Measurements from ENCODE around the gene VGLL3.
A peak's percentile ranks its signal among the peaks of the same experiment; 100 is the strongest.
"Not testable (repeated sequence)": the region's sequence is repeated elsewhere in the genome, so short reads cannot be mapped to it uniquely, and the experiment has no call there.

The VGLL3 gene

DNA sequence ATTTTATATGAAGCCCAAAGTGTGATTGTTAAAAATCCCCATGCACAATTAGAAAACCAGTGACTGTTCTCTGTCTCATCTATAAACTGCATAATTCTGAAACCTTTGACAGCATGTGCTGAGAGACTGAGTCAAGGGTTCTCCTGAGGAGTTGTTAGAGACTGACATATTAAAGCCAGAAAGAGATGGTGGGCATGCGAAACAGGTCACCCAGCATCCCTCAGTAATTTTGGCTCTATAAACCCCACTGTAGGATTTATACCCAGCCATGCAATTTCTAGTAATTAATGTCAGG, 3.6 kb downstream of the VGLL3 start:
- Histone ChIP-seq H3K27me3 (ENCODE audit: control insufficient read depth, insufficient read depth, low read length) (peaks cover 5% of the 10 kb centered on the region), H3K36me3 (ENCODE audit: control insufficient read depth, insufficient read depth, low read length) (no peaks in the 10 kb centered on the region), H3K4me1 (ENCODE audit: control insufficient read depth, insufficient read depth, low read length) (peaks cover 26% of the 10 kb centered on the region), H3K9ac (ENCODE audit: low read length) (no peak overlapping the region), H3K27ac (ENCODE audit: low read depth, low read length) (peak overlapping the region; percentile 70), H3K4me3 (ENCODE audit: low read length) (no peak overlapping the region)

DNA sequence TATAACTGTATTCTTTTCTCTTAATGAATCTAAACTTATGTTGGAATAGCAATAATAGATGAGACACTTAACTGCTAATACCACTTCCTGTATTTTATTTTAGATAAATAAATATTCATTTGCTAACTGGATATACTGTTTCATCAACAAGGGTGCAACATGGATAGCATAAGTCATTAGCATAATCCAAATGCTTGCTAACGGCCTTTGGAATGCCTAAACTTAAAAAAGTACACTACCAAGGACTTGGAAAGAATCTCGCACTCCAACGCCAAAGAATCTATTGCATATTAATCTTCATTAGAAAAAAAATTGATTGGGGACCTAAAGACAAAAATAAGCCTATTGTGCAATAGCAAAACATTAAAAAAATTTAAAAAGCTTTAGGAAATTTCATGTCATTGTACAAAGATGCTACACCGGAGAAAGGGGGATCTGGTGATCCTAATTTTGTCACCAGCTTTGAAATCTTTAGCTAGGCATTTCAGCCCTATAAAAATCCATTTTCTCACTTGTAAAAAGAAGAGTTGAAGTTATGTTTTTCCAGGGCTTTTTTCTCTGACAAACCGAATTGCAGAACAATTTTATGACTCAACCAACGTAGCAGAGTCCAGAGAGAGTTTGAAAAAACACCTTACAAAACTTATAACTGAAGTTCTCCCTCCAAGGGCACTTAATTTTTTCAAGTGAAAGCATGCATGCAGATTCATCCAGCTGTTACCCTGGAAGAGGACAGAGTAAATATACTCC, 4.1 kb downstream of the VGLL3 start:
- Histone ChIP-seq H3K27me3 (ENCODE audit: control insufficient read depth, insufficient read depth, low read length) (peaks cover 5% of the 10 kb centered on the region), H3K36me3 (ENCODE audit: control insufficient read depth, insufficient read depth, low read length) (no peaks in the 10 kb centered on the region), H3K9ac (ENCODE audit: low read length) (no peak overlapping the region), H3K4me1 (ENCODE audit: control insufficient read depth, insufficient read depth, low read length) (peaks cover 23% of the 10 kb centered on the region), H3K27ac (ENCODE audit: low read depth, low read length) (peak overlapping the region; percentile 70), H3K4me3 (ENCODE audit: low read length) (no peak overlapping the region)

DNA sequence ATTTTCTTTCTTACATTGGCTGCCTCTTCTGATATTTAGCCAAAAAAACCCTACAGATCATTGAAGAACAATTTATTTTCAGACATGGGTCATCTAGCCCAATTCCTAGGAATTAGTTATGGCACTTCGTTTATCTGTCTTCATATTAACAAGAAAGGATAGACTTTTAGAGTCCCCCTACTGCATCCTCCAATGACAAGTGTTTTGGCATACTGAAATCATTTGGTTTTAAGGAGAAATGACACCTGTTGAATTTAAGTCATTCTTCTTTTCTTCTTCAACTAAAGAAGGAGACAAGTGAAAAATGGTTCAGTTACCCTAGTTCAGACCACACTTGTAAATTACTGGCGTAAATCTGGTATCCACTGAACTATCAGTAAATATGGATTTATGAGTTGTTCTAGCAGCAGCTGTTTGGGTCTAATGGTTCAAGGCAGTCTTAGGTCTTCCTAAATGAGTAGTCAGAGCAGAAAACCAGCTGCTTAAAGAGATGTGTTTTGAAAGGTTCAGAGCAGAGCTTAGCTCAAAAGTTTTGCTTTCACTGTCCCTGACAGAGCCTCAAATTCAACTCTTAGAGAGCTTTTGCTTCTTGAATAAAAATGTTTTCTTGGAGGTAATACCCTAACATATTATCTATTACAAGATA, 5.6 kb downstream of the VGLL3 start:
- H3K9ac ChIP-seq (ENCODE audit: low read length): no peak overlapping the region
- peaks cover 23% of the 10 kb centered on the region for H3K4me1 ChIP-seq (ENCODE audit: control insufficient read depth, insufficient read depth, low read length)
- no peak overlapping the region for H3K4me3 ChIP-seq (ENCODE audit: low read length)
- no peaks in the 10 kb centered on the region for H3K36me3 ChIP-seq (ENCODE audit: control insufficient read depth, insufficient read depth, low read length)
- H3K27me3 ChIP-seq (ENCODE audit: control insufficient read depth, insufficient read depth, low read length): peaks cover 4% of the 10 kb centered on the region
- H3K27ac ChIP-seq (ENCODE audit: low read depth, low read length): peak overlapping the region; percentile 70

DNA sequence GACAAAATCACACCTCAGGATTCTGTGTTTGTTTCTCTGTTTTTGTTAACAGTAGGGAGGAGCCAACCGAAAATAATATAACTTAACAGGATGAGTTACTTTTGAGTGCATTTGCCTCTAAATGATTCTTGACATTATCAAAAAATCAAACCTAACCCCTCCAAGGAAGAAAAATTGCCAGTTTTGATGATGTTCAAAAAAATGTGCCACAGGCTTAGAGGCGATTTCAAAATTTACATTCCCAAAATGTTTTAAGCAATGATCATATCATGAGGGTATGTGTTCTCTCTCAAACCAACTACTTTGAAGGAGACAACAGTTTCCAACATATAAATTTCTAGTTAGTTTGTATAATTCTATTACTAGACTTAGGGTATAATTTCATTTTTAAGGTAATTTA, 6.7 kb downstream of the VGLL3 start:
- Histone ChIP-seq H3K4me3 (ENCODE audit: low read length) (no peak overlapping the region), H3K36me3 (ENCODE audit: control insufficient read depth, insufficient read depth, low read length) (no peaks in the 10 kb centered on the region), H3K4me1 (ENCODE audit: control insufficient read depth, insufficient read depth, low read length) (peaks cover 23% of the 10 kb centered on the region), H3K27me3 (ENCODE audit: control insufficient read depth, insufficient read depth, low read length) (no peaks in the 10 kb centered on the region), H3K27ac (ENCODE audit: low read depth, low read length) (no peak overlapping the region), H3K9ac (ENCODE audit: low read length) (no peak overlapping the region)

DNA sequence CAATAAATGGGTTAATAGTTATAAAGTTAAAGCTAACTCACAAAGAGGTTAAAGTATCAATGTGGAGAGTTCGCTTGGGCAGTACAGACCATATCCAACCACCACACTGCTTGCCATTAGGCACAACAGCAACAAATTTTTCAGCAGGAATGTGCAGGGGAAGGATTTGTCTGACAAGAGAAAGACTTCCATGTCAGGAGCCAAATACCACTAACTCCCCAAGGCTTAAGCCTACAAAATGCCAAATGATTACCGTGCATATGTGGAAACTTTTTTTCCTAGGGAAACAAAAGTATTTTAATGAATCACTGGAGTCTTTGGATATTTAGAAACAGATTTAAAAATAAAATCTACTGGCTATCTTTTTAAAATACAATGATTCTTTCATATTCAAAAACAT, 8.1 kb downstream of the VGLL3 start:
- peaks cover 23% of the 10 kb centered on the region for H3K4me1 ChIP-seq (ENCODE audit: control insufficient read depth, insufficient read depth, low read length)
- no peaks in the 10 kb centered on the region for H3K36me3 ChIP-seq (ENCODE audit: control insufficient read depth, insufficient read depth, low read length)
- no peaks in the 10 kb centered on the region for H3K27me3 ChIP-seq (ENCODE audit: control insufficient read depth, insufficient read depth, low read length)
- H3K27ac ChIP-seq (ENCODE audit: low read depth, low read length): peak overlapping the region; percentile 32
- H3K9ac ChIP-seq (ENCODE audit: low read length): no peak overlapping the region
- H3K4me3 ChIP-seq (ENCODE audit: low read length): no peak overlapping the region

DNA sequence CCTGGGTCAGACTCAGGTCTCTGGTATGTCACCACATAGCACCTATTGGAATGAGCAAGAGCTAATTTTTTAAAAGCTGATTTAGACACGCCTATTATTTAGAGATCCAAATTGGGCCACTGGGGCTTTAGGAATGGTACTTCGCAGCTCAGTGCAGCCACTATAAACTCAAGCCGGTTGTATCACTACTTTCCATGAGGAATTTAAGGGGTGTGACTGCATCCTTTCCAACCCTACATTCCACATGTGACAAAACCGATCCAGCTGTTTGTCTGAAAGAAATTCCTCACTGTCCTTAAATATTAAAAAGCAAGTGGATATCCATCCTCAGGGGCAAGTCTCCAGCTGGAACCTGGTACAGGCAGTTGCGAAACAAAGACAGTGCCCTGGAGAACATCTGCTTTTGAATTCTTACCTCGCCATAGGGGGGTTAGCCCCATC, 12.8 kb downstream of the VGLL3 start:
- Histone ChIP-seq H3K27ac (ENCODE audit: low read depth, low read length) (peak overlapping the region; percentile 14), H3K4me1 (ENCODE audit: control insufficient read depth, insufficient read depth, low read length) (peaks cover 6% of the 10 kb centered on the region), H3K9ac (ENCODE audit: low read length) (no peak overlapping the region)

DNA sequence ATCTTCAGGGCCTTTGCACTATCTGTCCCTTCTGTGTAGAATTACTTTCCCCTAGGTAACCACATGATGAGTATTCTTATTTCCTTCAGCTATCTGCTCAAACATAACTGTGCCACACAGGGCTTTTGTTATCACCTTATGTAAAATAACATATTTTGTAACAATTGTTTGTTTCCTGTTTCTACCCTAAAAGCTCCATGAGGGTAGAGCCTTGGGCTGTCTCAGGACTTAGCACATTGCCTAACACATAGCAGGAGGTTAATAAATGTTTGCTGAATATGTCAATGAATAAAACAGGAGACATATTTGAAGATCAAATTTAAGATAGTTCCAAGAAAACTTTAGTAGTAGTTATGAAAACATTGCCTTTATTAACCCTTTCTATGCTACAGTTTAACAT, 14.7 kb downstream of the VGLL3 start:
- Histone ChIP-seq H3K9ac (ENCODE audit: low read length) (no peak overlapping the region), H3K4me3 (ENCODE audit: low read length) (no peak overlapping the region), H3K4me1 (ENCODE audit: control insufficient read depth, insufficient read depth, low read length) (peaks cover 6% of the 10 kb centered on the region), H3K36me3 (ENCODE audit: control insufficient read depth, insufficient read depth, low read length) (no peaks in the 10 kb centered on the region), H3K27ac (ENCODE audit: low read depth, low read length) (no peak overlapping the region), H3K27me3 (ENCODE audit: control insufficient read depth, insufficient read depth, low read length) (no peaks in the 10 kb centered on the region)

More for the DNA sequence above, 12.8 kb downstream of the VGLL3 start:
- no peaks in the 10 kb centered on the region for H3K27me3 ChIP-seq (ENCODE audit: control insufficient read depth, insufficient read depth, low read length)
- no peaks in the 10 kb centered on the region for H3K36me3 ChIP-seq (ENCODE audit: control insufficient read depth, insufficient read depth, low read length)
- no peak overlapping the region for H3K4me3 ChIP-seq (ENCODE audit: low read length)

DNA sequence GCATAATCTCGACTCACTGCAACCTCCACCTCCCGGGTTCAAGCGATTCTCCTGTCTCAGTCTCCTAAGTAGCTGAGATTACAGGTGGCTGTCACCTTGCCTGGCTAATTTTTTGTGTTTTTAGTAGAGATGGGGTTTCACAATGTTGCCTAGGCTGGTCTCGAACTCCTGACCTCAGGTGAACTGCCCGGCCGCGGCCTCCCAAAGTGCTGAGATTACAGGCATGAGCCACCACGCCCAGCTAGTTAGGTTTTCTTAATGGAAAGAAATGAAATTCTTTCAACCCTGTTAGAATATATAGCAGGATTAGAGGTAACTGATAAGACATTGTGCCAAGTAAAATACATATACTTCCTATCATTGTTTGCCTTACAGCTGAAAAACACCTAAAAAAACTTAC, 16.8 kb downstream of the VGLL3 start:
- not testable (repeated sequence) for H3K9ac ChIP-seq (ENCODE audit: low read length); H3K27me3 ChIP-seq (ENCODE audit: control insufficient read depth, insufficient read depth, low read length); H3K4me1 ChIP-seq (ENCODE audit: control insufficient read depth, insufficient read depth, low read length); H3K27ac ChIP-seq (ENCODE audit: low read depth, low read length); H3K36me3 ChIP-seq (ENCODE audit: control insufficient read depth, insufficient read depth, low read length); H3K4me3 ChIP-seq (ENCODE audit: low read length)

DNA sequence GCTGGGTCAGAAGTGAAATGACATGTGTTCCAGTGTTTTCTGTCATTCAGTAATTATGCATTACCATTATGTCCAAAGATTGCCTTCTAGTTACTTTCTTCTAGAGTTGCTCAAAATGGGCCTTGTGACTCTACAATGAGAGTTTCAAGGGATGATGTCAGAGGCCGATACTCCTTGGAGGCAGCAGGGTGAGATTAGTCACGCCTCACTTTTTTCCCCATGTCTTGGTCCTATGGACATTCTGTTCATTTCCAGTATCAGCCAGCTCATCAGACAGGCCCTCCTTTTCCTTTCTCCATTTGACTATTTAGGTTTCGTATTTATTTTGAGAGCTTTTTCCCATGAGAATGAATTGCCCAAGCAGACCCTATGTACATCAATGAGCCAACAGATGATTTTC, 17.5 kb downstream of the VGLL3 start:
- Histone ChIP-seq H3K4me3 (ENCODE audit: low read length) (no peak overlapping the region), H3K4me1 (ENCODE audit: control insufficient read depth, insufficient read depth, low read length) (peaks cover 6% of the 10 kb centered on the region), H3K27ac (ENCODE audit: low read depth, low read length) (no peak overlapping the region), H3K9ac (ENCODE audit: low read length) (no peak overlapping the region), H3K36me3 (ENCODE audit: control insufficient read depth, insufficient read depth, low read length) (peaks cover 3% of the 10 kb centered on the region), H3K27me3 (ENCODE audit: control insufficient read depth, insufficient read depth, low read length) (no peaks in the 10 kb centered on the region)

DNA sequence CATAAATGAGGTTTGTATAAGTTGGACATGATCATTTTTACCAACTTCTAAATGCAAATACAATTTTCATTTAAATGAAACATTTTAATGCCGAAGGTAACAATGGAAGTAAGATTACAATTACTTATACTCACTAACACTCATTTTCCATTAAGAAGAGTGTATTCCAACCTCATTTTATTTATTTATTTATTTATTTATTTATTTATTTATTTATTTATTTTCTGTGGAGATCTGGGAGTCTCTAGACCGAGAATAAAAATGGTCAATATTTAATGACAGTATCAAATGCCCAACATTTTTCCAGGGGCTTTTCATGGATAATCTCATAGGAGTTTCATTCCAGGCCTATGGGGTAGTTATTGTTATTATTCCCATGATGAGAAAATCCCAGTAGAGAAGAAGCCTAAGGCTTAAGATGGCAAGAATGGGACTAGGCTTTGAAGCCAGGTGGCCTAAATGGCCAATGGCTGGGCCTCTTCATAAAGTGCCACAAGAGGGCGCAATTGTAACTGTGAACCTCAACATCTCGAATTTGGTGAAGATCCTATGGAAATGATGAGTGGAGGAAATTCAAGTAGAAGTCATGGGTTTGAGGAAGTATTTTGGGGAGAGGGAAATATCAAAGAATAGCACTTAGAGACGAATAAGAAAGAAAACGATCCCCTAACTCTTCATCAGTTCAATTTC, 21.3 kb downstream of the VGLL3 start:
- Histone ChIP-seq H3K4me1 (ENCODE audit: control insufficient read depth, insufficient read depth, low read length) (no peaks in the 10 kb centered on the region), H3K36me3 (ENCODE audit: control insufficient read depth, insufficient read depth, low read length) (peaks cover 3% of the 10 kb centered on the region), H3K27ac (ENCODE audit: low read depth, low read length) (no peak overlapping the region)

DNA sequence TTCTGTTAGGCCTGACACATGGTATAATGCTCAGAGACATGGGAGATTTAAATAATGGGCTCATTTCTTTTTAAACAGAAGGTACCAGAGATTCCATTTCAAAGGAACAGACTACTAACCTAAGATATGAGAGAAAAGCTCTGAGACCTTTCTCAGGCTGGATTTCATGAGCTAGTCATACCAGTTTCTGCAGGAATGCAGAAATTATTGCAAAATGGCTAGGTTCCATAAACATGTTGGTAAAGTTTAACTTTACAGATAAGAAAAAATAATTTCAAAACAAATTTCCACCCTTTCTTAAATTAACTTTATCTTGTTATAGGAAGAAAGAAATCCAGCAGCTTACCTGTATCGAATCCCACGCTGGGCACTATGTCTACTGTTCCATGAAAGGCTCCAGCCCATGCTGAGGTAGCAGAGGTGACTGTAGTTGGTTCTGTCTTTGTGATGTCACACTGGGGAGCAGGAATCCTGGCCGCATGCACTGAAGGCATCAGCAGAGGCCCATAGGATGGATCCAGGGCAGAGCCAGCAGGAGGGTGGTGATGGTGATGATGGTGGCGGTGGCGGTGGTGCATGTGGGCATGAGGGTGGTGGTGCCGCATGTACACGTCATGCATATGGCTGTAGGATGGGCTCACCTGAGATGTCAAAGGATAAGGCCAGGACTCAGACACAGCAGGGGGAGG, 22.6 kb downstream of the VGLL3 start:
- H3K27ac ChIP-seq (ENCODE audit: low read depth, low read length): no peak overlapping the region

More for the DNA sequence above, 21.3 kb downstream of the VGLL3 start:
- no peaks in the 10 kb centered on the region for H3K27me3 ChIP-seq (ENCODE audit: control insufficient read depth, insufficient read depth, low read length)
- H3K4me3 ChIP-seq (ENCODE audit: low read length): no peak overlapping the region
- no peak overlapping the region for H3K9ac ChIP-seq (ENCODE audit: low read length)

DNA sequence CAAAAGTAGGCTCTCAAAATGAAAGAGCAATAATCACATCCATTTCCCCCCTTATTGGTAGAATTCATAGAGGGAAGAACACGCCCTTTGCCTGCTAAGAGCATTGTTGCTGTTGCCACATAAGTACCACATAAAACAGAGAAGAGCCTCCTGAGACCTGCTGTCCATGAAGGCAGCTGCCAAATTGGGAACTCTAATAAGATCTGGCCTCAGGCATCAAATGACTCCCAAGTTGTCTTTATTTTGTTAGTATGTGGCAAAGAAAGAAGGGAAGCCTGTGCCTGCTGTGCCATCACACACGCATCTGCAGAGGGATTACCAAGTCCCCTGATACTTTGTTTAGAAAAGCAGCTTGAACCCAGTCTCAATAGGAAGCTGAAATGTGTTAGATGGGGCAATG, 23.9 kb downstream of the VGLL3 start:
- Histone ChIP-seq H3K4me3 (ENCODE audit: low read length) (no peak overlapping the region), H3K27ac (ENCODE audit: low read depth, low read length) (no peak overlapping the region), H3K4me1 (ENCODE audit: control insufficient read depth, insufficient read depth, low read length) (no peaks in the 10 kb centered on the region), H3K36me3 (ENCODE audit: control insufficient read depth, insufficient read depth, low read length) (peaks cover 3% of the 10 kb centered on the region), H3K9ac (ENCODE audit: low read length) (no peak overlapping the region), H3K27me3 (ENCODE audit: control insufficient read depth, insufficient read depth, low read length) (no peaks in the 10 kb centered on the region)

More for the DNA sequence above, 22.6 kb downstream of the VGLL3 start:
- Histone ChIP-seq H3K4me1 (ENCODE audit: control insufficient read depth, insufficient read depth, low read length) (no peaks in the 10 kb centered on the region), H3K36me3 (ENCODE audit: control insufficient read depth, insufficient read depth, low read length) (peaks cover 3% of the 10 kb centered on the region), H3K27me3 (ENCODE audit: control insufficient read depth, insufficient read depth, low read length) (no peaks in the 10 kb centered on the region), H3K4me3 (ENCODE audit: low read length) (no peak overlapping the region), H3K9ac (ENCODE audit: low read length) (no peak overlapping the region)
